HUES64 (cell line): ENCODE measurements around the gene PDXK.

Source experiments
- H3K27ac ChIP-seq: 2 replicates; pipeline ENCODE4 v1.7.0; 2013; ENCODE audit warnings: low read depth, low read length, inconsistent platforms
- H3K27me3 ChIP-seq: 2 replicates; pipeline ENCODE4 v1.6.1; 2013; ENCODE audit warnings: mild to moderate bottlenecking, low read length; ENCODE audit not compliant: insufficient read depth
- H3K36me3 ChIP-seq: 2 replicates; pipeline ENCODE4 v1.6.1; 2013; ENCODE audit warnings: mild to moderate bottlenecking, low read length; ENCODE audit not compliant: insufficient read depth
- H3K4me1 ChIP-seq: 2 replicates; pipeline ENCODE4 v1.6.1; 2013; ENCODE audit warnings: mild to moderate bottlenecking, low read length, moderate library complexity; ENCODE audit not compliant: insufficient read depth
- H3K4me3 ChIP-seq: 2 replicates; pipeline ENCODE4 v1.5.1; 2013; ENCODE audit warnings: mild to moderate bottlenecking, low read length, moderate library complexity
- H3K9ac ChIP-seq: 2 replicates; pipeline ENCODE4 v1.6.1; 2013; ENCODE audit warnings: mild to moderate bottlenecking, low read depth, low read length
- H3K9me3 ChIP-seq: 2 replicates; pipeline ENCODE4 v1.6.1; 2013; ENCODE audit warnings: low read depth, low read length; ENCODE audit not compliant: insufficient read depth
- WGBS: fragments of 150-250, 120-280 bp; methylation state at CpG from one replicate; pipeline ENCODE4 v1.1.7; 2013; ENCODE audit warnings: missing lambda C conversion rate; 5-methylcytosine and 5-hydroxymethylcytosine counted together

Gene PDXK

GRCh38 chr21:43769325-43769958 is 50.5 kb downstream of the PDXK start:
- no peaks in the 10 kb centered on the region for H3K27me3 ChIP-seq
- no peak overlapping the region for H3K9ac ChIP-seq
- WGBS, result 96% methylated on average over 11 of the region's 11 CpGs
- H3K4me3 ChIP-seq, result no peak overlapping the region
- H3K9me3 ChIP-seq, result no peaks in the 10 kb centered on the region
- H3K27ac ChIP-seq, result no peak overlapping the region
- H3K4me1 ChIP-seq, result peaks cover 29% of the 10 kb centered on the region
- H3K36me3 ChIP-seq, result peaks cover 15% of the 10 kb centered on the region

DNA sequence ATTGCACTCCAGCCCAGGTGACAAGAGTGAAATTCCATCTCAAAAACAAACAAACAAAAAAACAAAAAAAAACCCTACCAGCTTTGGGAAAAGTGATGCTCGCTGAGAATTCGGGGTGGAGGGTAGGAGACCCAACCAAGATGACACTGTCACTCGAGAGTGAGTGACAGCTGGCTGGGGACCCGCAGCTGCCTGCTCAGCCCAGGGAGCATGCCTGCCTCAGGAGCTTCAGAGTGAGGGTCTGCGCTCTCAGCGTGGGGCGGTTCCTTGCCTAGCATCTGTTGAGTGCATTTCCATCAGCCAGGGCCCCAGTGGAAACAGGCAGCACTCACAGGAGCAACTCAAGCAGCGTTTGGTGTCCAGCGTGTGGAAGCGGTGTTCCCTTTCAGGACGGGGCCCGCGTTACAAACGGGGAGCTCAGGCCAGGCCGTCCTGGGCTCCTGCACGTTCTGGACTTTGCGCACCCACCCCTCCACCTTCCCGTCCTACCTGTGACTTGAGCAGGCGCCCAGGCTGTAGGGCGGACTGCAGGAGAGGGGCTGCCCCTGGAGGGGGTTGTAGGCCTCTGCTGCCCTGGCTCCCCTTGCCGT is 51.2 kb downstream of the PDXK start:
- Histone ChIP-seq H3K27me3 (no peaks in the 10 kb centered on the region), H3K4me1 (peaks cover 29% of the 10 kb centered on the region), H3K36me3 (peaks cover 18% of the 10 kb centered on the region), H3K9me3 (no peaks in the 10 kb centered on the region), H3K27ac (no peak overlapping the region), H3K4me3 (no peak overlapping the region), H3K9ac (no peak overlapping the region)
- WGBS, result 95% methylated on average over 20 of the region's 21 CpGs

- H3K4me1 ChIP-seq, result peaks cover 29% of the 10 kb centered on the region
- H3K36me3 ChIP-seq, result peaks cover 18% of the 10 kb centered on the region
- H3K9ac ChIP-seq, result no peak overlapping the region
- H3K9me3 ChIP-seq, result no peaks in the 10 kb centered on the region
- 74% methylated on average over 13 of the region's 13 CpGs for WGBS
- H3K4me3 ChIP-seq, result no peak overlapping the region
- H3K27ac ChIP-seq, result no peak overlapping the region
- H3K27me3 ChIP-seq, result no peaks in the 10 kb centered on the region
These were observed 52.3 kb downstream of the PDXK start for GRCh38 chr21:43771199-43771675.

- no peak overlapping the region for H3K4me3 ChIP-seq
These were observed 52.9 kb downstream of the PDXK start for GRCh38 chr21:43771698-43772424.

DNA sequence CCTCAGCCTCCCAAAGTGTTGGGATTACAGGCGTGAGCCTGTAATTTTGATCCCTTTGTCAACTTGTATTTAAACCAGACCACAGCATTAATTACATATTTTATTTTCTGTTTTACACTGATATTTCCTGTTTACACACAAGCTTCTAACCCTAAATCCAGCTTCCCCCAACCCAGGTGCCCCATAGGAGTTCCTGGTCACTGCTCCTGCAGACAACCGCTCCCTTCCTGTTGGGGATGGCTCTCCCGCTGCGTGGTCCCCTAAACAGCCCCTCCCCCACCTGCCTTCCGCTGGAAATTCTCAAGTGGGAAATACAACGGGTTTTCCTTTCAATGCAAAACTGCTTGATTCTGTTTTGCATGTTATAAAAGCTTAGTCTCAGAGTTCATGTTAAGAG is 53.5 kb downstream of the PDXK start:
- H3K27me3 ChIP-seq, result no peaks in the 10 kb centered on the region
- H3K27ac ChIP-seq, result no peak overlapping the region
- peaks cover 18% of the 10 kb centered on the region for H3K36me3 ChIP-seq
- H3K9me3 ChIP-seq, result no peaks in the 10 kb centered on the region
- 39% methylated on average over 6 of the region's 6 CpGs for WGBS
- no peak overlapping the region for H3K9ac ChIP-seq
- peaks cover 29% of the 10 kb centered on the region for H3K4me1 ChIP-seq
- H3K4me3 ChIP-seq, result no peak overlapping the region

More at GRCh38 chr21:43771698-43772424, 52.9 kb downstream of the PDXK start:
- WGBS, result 85% methylated on average over 12 of the region's 13 CpGs
- H3K9ac ChIP-seq, result no peak overlapping the region
- H3K9me3 ChIP-seq, result no peaks in the 10 kb centered on the region
- no peaks in the 10 kb centered on the region for H3K27me3 ChIP-seq
- H3K36me3 ChIP-seq, result peaks cover 18% of the 10 kb centered on the region
- no peak overlapping the region for H3K27ac ChIP-seq
- H3K4me1 ChIP-seq, result peaks cover 29% of the 10 kb centered on the region

DNA sequence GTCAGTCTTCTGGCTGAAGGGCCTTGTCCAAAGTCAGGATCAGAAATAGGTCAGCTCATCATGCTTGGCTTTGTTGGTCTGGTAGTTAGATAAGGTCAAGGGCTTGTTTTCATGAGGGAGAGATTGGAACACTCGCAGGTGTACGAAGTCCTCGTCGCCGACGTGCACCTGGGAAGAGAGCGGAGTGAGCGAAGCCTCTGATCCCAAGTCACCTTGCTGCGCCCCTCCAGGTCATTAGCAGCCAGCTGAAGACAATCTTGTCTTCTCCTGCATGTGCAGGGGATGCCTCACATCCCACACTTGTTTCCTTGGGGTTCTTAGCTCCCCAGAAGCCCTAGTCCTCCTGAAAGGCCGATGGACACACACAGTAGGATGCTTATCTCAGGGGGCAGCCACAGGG is 55.2 kb downstream of the PDXK start:
- 97% methylated on average over 10 of the region's 10 CpGs for WGBS
- Histone ChIP-seq H3K9me3 (no peaks in the 10 kb centered on the region), H3K36me3 (peaks cover 18% of the 10 kb centered on the region), H3K27me3 (no peaks in the 10 kb centered on the region), H3K27ac (no peak overlapping the region), H3K9ac (no peak overlapping the region), H3K4me1 (peaks cover 22% of the 10 kb centered on the region), H3K4me3 (no peak overlapping the region)

DNA sequence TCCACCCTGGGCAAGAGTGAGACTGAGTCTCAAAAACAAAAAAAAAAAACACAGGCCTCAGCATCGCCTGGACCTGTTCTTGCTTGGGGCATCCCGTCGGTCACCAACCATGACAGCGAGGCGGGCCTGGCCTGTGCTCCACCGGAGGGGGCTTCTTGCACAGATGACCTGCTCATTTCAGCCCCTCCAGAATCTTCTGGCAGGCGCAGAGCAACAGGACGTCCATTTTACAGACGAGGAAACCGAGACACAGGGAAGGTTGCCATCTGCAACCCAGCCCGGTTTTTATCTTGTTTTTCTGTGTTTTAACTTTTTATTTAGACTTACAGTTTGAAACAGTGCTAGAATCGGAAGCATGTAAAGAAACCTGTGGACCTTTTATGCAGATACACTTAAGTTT is 56.3 kb downstream of the PDXK start:
- peak overlapping the region; percentile 98 for H3K4me3 ChIP-seq
- H3K9ac ChIP-seq, result peak overlapping the region; percentile 88; the same call in 1 of the 2 replicates
- WGBS, result 85% methylated on average over 12 of the region's 12 CpGs
- no peaks in the 10 kb centered on the region for H3K27me3 ChIP-seq
- no peak overlapping the region for H3K27ac ChIP-seq
- H3K9me3 ChIP-seq, result no peaks in the 10 kb centered on the region
- H3K4me1 ChIP-seq, result peaks cover 22% of the 10 kb centered on the region
- peaks cover 18% of the 10 kb centered on the region for H3K36me3 ChIP-seq

DNA sequence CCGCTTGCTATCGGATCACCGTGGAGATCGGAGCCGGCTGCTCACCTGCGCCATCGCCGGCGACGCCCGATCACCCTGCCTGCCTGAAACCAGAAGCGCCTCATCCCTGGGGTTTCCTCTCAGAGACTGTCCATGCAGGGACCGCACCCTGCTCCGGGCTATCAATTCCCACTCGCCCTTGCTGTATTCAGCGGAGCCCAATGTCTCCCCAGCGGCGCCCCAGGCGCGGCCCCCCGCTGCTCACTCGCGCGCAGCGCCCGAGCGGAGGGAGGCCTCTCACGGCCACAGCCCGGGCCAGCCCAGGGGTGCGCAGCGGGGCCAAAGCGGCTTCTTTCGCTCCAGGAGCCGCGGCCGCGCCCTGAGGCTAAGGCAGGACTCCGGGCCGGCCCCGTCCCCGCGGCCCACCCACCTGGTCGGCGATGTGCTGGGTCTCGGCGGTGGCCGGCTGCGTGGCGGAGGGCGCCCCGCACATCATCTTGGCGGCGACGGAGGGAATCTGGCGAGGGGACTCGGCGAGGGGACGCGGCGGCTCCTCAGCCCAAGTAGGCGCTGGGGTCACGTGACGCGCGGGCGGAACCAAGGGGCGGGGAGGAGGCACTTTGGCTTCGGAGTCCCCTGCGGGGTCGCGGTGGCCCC is 57.0 kb downstream of the PDXK start, which contains the start of gene CSTB:
CSTB (minus strand) TSS at position 514 of the 636 bp plus-strand sequence; CDS start at position 475, 39 bp downstream.
- Histone ChIP-seq H3K9ac (peak within 1 kb of the TSS; percentile 88), H3K27me3 (no peaks in the 10 kb centered on the region), H3K36me3 (peaks cover 18% of the 10 kb centered on the region), H3K27ac (peak within 1 kb of the TSS; percentile 66; the same call in 1 of the 2 replicates), H3K4me1 (peaks cover 22% of the 10 kb centered on the region), H3K4me3 (peak within 1 kb of the TSS; percentile 98), H3K9me3 (no peaks in the 10 kb centered on the region)
- under 1% methylated on average over 71 of the region's 71 CpGs for WGBS

DNA sequence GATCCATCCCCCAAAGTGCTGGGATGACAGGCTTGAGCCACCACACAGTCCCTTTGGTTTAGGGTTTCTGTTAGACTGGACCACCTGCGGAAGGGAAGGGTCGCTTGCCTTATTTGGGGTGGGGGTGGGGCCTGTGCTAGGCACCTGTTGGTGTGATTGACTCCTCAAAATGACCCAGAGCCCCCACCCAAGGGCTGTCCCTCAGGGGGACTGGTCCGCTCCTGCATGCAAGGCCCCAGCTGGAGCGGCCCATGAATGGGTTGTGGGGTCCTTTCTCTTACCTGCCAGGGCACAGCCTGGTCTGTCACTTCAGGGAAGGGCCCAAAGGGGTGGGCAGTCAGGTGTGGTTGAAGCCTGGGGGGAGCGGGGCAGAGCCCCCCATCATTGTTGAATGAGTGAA is 59.0 kb downstream of the PDXK start:
- no peak overlapping the region for H3K9ac ChIP-seq
- WGBS, result 88% methylated on average over 5 of the region's 5 CpGs

GRCh38 chr21:43778469-43779335 is 59.8 kb downstream of the PDXK start:
- WGBS, result 59% methylated on average over 19 of the region's 20 CpGs
- Histone ChIP-seq H3K9ac (0 out of 2 replicates have a peak overlapping the region, but pooled peaks have one; percentile 11), H3K4me1 (peaks cover 6% of the 10 kb centered on the region; the same call in 1 of the 2 replicates), H3K27me3 (no peaks in the 10 kb centered on the region), H3K36me3 (peaks cover 10% of the 10 kb centered on the region), H3K27ac (peak overlapping the region; percentile 36; the same call in 1 of the 2 replicates), H3K4me3 (no peak overlapping the region), H3K9me3 (no peaks in the 10 kb centered on the region)

More for the DNA sequence above, 59.0 kb downstream of the PDXK start:
- Histone ChIP-seq H3K4me1 (peaks cover 7% of the 10 kb centered on the region; the same call in 1 of the 2 replicates), H3K27me3 (no peaks in the 10 kb centered on the region), H3K36me3 (peaks cover 18% of the 10 kb centered on the region), H3K9me3 (no peaks in the 10 kb centered on the region), H3K4me3 (no peak overlapping the region), H3K27ac (no peak overlapping the region)
